ENCODE results near the gene PCDH19. TPM values are rescaled to one million over a fixed set of nuclear protein-coding genes. Genes with fewer than 3 reads are reported as not detected.
A peak's percentile ranks its signal among the peaks of the same experiment; 100 is the strongest.

PCDH19 gene
- total and polyA plus RNA-seq, 4 donors, result 0.10 to 4.6 (median 2.2) TPM

GRCh38 chrX:100349391-100349790 lies 60.7 kb downstream of the PCDH19 start:
- Histone ChIP-seq H3K27ac (ENCODE audit: low read depth in 1 of 2, low read length in 2 of 2) (no peak overlapping the region), H3K27me3 (ENCODE audit: control insufficient read depth in 1 of 2, insufficient read depth in 2 of 2, low read length in 1 of 2) (no peaks in the 10 kb centered on the region), H3K36me3 (ENCODE audit: control insufficient read depth in 1 of 2, insufficient read depth in 2 of 2, low read length in 1 of 2) (no peaks in the 10 kb centered on the region), H3K9me3 (ENCODE audit: control insufficient read depth, low read length) (no peaks in the 10 kb centered on the region), H3K4me3 (ENCODE audit: low read length in 2 of 2) (no peak overlapping the region), H3K4me1 (ENCODE audit: control insufficient read depth in 1 of 2, insufficient read depth in 2 of 2, low read length in 2 of 2) (no peaks in the 10 kb centered on the region)
- intact Hi-C loops (cut with DNase I), result no loop called here
- DNase-seq, result no peak
- ATAC-seq (ENCODE audit: low FRiP score), result no peak

GRCh38 chrX:100341142-100341510 lies 68.9 kb downstream of the PCDH19 start:
- no peaks in the 10 kb centered on the region for H3K4me1 ChIP-seq (ENCODE audit: control insufficient read depth in 1 of 2, insufficient read depth in 2 of 2, low read length in 2 of 2)
- no peaks in the 10 kb centered on the region for H3K27me3 ChIP-seq (ENCODE audit: control insufficient read depth in 1 of 2, insufficient read depth in 2 of 2, low read length in 1 of 2)
- DNase-seq (no peak), ATAC-seq (ENCODE audit: low FRiP score) (no peak)
- intact Hi-C loops (cut with DNase I), result no loop called here
- no peak overlapping the region for H3K27ac ChIP-seq (ENCODE audit: low read depth in 1 of 2, low read length in 2 of 2)
- H3K36me3 ChIP-seq (ENCODE audit: control insufficient read depth in 1 of 2, insufficient read depth in 2 of 2, low read length in 1 of 2), result no peaks in the 10 kb centered on the region
- WGBS, 2 donors, result 51 to 62% methylated on average over 4 of the region's 4 CpGs
- no peaks in the 10 kb centered on the region for H3K9me3 ChIP-seq (ENCODE audit: control insufficient read depth, low read length)
- no peak overlapping the region for H3K4me3 ChIP-seq (ENCODE audit: low read length in 2 of 2)

GRCh38 chrX:100340491-100341141 lies 69.5 kb downstream of the PCDH19 start:
- H3K27me3 ChIP-seq (ENCODE audit: control insufficient read depth in 1 of 2, insufficient read depth in 2 of 2, low read length in 1 of 2), result no peaks in the 10 kb centered on the region
- no peaks in the 10 kb centered on the region for H3K4me1 ChIP-seq (ENCODE audit: control insufficient read depth in 1 of 2, insufficient read depth in 2 of 2, low read length in 2 of 2)
- no peak for ATAC-seq (ENCODE audit: low FRiP score)

GRCh38 chrX:100328351-100328750 lies 81.7 kb downstream of the PCDH19 start:
- no peak for ATAC-seq (ENCODE audit: low FRiP score)
- H3K4me1 ChIP-seq (ENCODE audit: control insufficient read depth in 1 of 2, insufficient read depth in 2 of 2, low read length in 2 of 2), result no peaks in the 10 kb centered on the region

More at GRCh38 chrX:100340491-100341141, 69.5 kb downstream of the PCDH19 start:
- no peaks in the 10 kb centered on the region for H3K36me3 ChIP-seq (ENCODE audit: control insufficient read depth in 1 of 2, insufficient read depth in 2 of 2, low read length in 1 of 2)
- DNase-seq, result no peak
- intact Hi-C loops (cut with DNase I), result no loop called here
- H3K9me3 ChIP-seq (ENCODE audit: control insufficient read depth, low read length), result no peaks in the 10 kb centered on the region
- no peak overlapping the region for H3K27ac ChIP-seq (ENCODE audit: low read depth in 1 of 2, low read length in 2 of 2)
- H3K4me3 ChIP-seq (ENCODE audit: low read length in 2 of 2), result no peak overlapping the region

GRCh38 chrX:100319716-100320115 lies 90.4 kb downstream of the PCDH19 start:
- no peaks in the 10 kb centered on the region for H3K9me3 ChIP-seq (ENCODE audit: control insufficient read depth, low read length)
- H3K4me1 ChIP-seq (ENCODE audit: control insufficient read depth in 1 of 2, insufficient read depth in 2 of 2, low read length in 2 of 2), result no peaks in the 10 kb centered on the region
- intact Hi-C loops (cut with DNase I), result no loop called here
- 19 to 32% methylated on average over 2 of the region's 2 CpGs for WGBS, 2 donors
- H3K27ac ChIP-seq (ENCODE audit: low read depth in 1 of 2, low read length in 2 of 2), result no peak overlapping the region
- no peaks in the 10 kb centered on the region for H3K27me3 ChIP-seq (ENCODE audit: control insufficient read depth in 1 of 2, insufficient read depth in 2 of 2, low read length in 1 of 2)
- DNase-seq (no peak), ATAC-seq (ENCODE audit: low FRiP score) (no peak)
- no peak overlapping the region for H3K4me3 ChIP-seq (ENCODE audit: low read length in 2 of 2)
- no peaks in the 10 kb centered on the region for H3K36me3 ChIP-seq (ENCODE audit: control insufficient read depth in 1 of 2, insufficient read depth in 2 of 2, low read length in 1 of 2)

More at GRCh38 chrX:100328351-100328750, 81.7 kb downstream of the PCDH19 start:
- H3K27me3 ChIP-seq (ENCODE audit: control insufficient read depth in 1 of 2, insufficient read depth in 2 of 2, low read length in 1 of 2), result no peaks in the 10 kb centered on the region
- no peaks in the 10 kb centered on the region for H3K9me3 ChIP-seq (ENCODE audit: control insufficient read depth, low read length)
- intact Hi-C loops (cut with DNase I), result no loop called here
- 27 to 34% methylated on average over 6 of the region's 6 CpGs for WGBS, 2 donors
- H3K4me3 ChIP-seq (ENCODE audit: low read length in 2 of 2), result no peak overlapping the region
- H3K36me3 ChIP-seq (ENCODE audit: control insufficient read depth in 1 of 2, insufficient read depth in 2 of 2, low read length in 1 of 2), result no peaks in the 10 kb centered on the region
- no peak overlapping the region for H3K27ac ChIP-seq (ENCODE audit: low read depth in 1 of 2, low read length in 2 of 2)
- no peak for DNase-seq

- Histone ChIP-seq H3K36me3 (ENCODE audit: control insufficient read depth in 1 of 2, insufficient read depth in 2 of 2, low read length in 1 of 2) (no peaks in the 10 kb centered on the region), H3K9me3 (ENCODE audit: control insufficient read depth, low read length) (no peaks in the 10 kb centered on the region), H3K4me3 (ENCODE audit: low read length in 2 of 2) (no peak overlapping the region), H3K4me1 (ENCODE audit: control insufficient read depth in 1 of 2, insufficient read depth in 2 of 2, low read length in 2 of 2) (no peaks in the 10 kb centered on the region), H3K27ac (ENCODE audit: low read depth in 1 of 2, low read length in 2 of 2) (no peak overlapping the region), H3K27me3 (ENCODE audit: control insufficient read depth in 1 of 2, insufficient read depth in 2 of 2, low read length in 1 of 2) (no peaks in the 10 kb centered on the region)
- peak in 1 of 2 donors; percentile 46 for DNase-seq
- no peak for ATAC-seq (ENCODE audit: low FRiP score)
- WGBS, 2 donors, result 14 to 39% methylated on average over 3 of the region's 3 CpGs
- intact Hi-C loops (cut with DNase I), result no loop called here
Measured at GRCh38 chrX:100316987-100317386, 93.1 kb downstream of the PCDH19 start.

- H3K9me3 ChIP-seq (ENCODE audit: control insufficient read depth, low read length), result no peaks in the 10 kb centered on the region
- H3K27ac ChIP-seq (ENCODE audit: low read depth in 1 of 2, low read length in 2 of 2), result no peak overlapping the region
- no peaks in the 10 kb centered on the region for H3K36me3 ChIP-seq (ENCODE audit: control insufficient read depth in 1 of 2, insufficient read depth in 2 of 2, low read length in 1 of 2)
- H3K4me1 ChIP-seq (ENCODE audit: control insufficient read depth in 1 of 2, insufficient read depth in 2 of 2, low read length in 2 of 2), result no peaks in the 10 kb centered on the region
- H3K27me3 ChIP-seq (ENCODE audit: control insufficient read depth in 1 of 2, insufficient read depth in 2 of 2, low read length in 1 of 2), result no peaks in the 10 kb centered on the region
- ATAC-seq (ENCODE audit: low FRiP score) (no peak), DNase-seq (no peak)
- intact Hi-C loops (cut with DNase I), result no loop called here
- WGBS, 2 donors, result 57 to 64% methylated on average over 3 of the region's 3 CpGs
- H3K4me3 ChIP-seq (ENCODE audit: low read length in 2 of 2), result no peak overlapping the region
Measured at GRCh38 chrX:100315566-100315965, 94.5 kb downstream of the PCDH19 start.

- 63 to 78% methylated on average over 2 of the region's 2 CpGs for WGBS, 2 donors
- Histone ChIP-seq H3K4me3 (ENCODE audit: low read length in 2 of 2) (no peak overlapping the region), H3K9me3 (ENCODE audit: control insufficient read depth, low read length) (no peaks in the 10 kb centered on the region), H3K27ac (ENCODE audit: low read depth in 1 of 2, low read length in 2 of 2) (no peak overlapping the region), H3K36me3 (ENCODE audit: control insufficient read depth in 1 of 2, insufficient read depth in 2 of 2, low read length in 1 of 2) (no peaks in the 10 kb centered on the region), H3K27me3 (ENCODE audit: control insufficient read depth in 1 of 2, insufficient read depth in 2 of 2, low read length in 1 of 2) (no peaks in the 10 kb centered on the region), H3K4me1 (ENCODE audit: control insufficient read depth in 1 of 2, insufficient read depth in 2 of 2, low read length in 2 of 2) (no peaks in the 10 kb centered on the region)
- DNase-seq (no peak), ATAC-seq (ENCODE audit: low FRiP score) (no peak)
- intact Hi-C loops (cut with DNase I), result no loop called here
Measured at GRCh38 chrX:100299559-100299958, 110.5 kb downstream of the PCDH19 start.

GRCh38 chrX:100297728-100298127 lies 112.3 kb downstream of the PCDH19 start:
- intact Hi-C loops (cut with DNase I), result no loop called here
- H3K27ac ChIP-seq (ENCODE audit: low read depth in 1 of 2, low read length in 2 of 2), result no peak overlapping the region

More at GRCh38 chrX:100297728-100298127, 112.3 kb downstream of the PCDH19 start:
- no peak for ATAC-seq (ENCODE audit: low FRiP score)
- 93 to 95% methylated on average over 1 of the region's 1 CpG for whole genome bisulfite sequencing, 2 donors
- Histone ChIP-seq H3K4me1 (ENCODE audit: control insufficient read depth in 1 of 2, insufficient read depth in 2 of 2, low read length in 2 of 2) (no peaks in the 10 kb centered on the region), H3K4me3 (ENCODE audit: low read length in 2 of 2) (no peak overlapping the region), H3K27me3 (ENCODE audit: control insufficient read depth in 1 of 2, insufficient read depth in 2 of 2, low read length in 1 of 2) (no peaks in the 10 kb centered on the region), H3K36me3 (ENCODE audit: control insufficient read depth in 1 of 2, insufficient read depth in 2 of 2, low read length in 1 of 2) (no peaks in the 10 kb centered on the region), H3K9me3 (ENCODE audit: control insufficient read depth, low read length) (no peaks in the 10 kb centered on the region)
- DNase-seq, result no peak

All from aorta (tissue), 5 donors.